ENCODE measurements around the gene STX2. TPM values are rescaled to one million over a fixed set of nuclear protein-coding genes. Genes with fewer than 3 reads are reported as not detected.
A peak's percentile ranks its signal among the peaks of the same experiment; 100 is the strongest.

The STX2 gene
- total RNA-seq, 1 experiment from 2014 or later, result 11.2 TPM

DNA sequence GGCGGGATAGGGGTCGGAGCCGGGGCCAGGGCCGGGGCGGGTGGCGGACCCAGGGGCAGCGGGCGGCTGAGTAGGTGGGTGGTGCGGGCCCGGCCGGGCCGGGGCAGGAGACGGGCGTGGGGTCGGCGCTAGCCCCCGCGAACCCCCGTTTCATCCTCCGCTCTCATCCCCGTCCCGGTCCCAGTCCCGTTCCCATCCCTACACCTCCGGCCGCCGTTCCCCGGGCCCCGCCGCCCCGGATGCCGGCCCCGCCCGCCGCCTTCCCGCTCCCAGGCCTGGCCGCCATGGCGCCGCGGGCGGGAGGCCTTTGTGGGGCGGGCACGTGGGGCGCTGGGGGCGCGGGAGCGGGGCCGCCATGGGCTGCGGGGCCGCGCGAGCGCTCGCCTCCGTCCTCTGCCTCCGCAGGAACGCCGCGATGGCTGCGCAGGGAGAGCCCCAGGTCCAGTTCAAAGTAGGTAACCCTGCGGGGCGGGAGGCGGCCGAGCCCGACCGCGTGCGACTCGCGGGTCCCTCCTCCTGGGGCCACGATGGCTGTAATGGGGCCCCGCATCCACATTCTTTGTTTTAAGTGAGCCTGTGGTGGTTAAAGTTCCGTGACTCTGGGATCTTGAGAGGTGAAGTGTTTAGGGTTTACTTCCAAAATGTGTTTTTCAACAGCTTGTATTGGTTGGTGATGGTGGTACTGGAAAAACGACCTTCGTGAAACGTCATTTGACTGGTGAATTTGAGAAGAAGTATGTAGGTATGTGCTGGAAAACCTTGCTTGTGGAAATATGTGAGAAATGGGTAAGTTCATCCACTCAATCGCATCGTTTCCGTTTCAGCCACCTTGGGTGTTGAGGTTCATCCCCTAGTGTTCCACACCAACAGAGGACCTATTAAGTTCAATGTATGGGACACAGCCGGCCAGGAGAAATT lies 33.4 kb upstream of the STX2 start:
- POLR2A ChIA-PET, result no interaction called here
- H3K4me1 ChIP-seq, result peaks cover 35% of the 10 kb centered on the region
- no peaks in the 10 kb centered on the region for H3K9me3 ChIP-seq
- CTCF ChIA-PET, result no interaction called here
- H3K36me3 ChIP-seq (ENCODE audit: control insufficient read depth, insufficient read depth, low read length), result peaks cover 2% of the 10 kb centered on the region
- TF ChIP-seq, protein P1, sequence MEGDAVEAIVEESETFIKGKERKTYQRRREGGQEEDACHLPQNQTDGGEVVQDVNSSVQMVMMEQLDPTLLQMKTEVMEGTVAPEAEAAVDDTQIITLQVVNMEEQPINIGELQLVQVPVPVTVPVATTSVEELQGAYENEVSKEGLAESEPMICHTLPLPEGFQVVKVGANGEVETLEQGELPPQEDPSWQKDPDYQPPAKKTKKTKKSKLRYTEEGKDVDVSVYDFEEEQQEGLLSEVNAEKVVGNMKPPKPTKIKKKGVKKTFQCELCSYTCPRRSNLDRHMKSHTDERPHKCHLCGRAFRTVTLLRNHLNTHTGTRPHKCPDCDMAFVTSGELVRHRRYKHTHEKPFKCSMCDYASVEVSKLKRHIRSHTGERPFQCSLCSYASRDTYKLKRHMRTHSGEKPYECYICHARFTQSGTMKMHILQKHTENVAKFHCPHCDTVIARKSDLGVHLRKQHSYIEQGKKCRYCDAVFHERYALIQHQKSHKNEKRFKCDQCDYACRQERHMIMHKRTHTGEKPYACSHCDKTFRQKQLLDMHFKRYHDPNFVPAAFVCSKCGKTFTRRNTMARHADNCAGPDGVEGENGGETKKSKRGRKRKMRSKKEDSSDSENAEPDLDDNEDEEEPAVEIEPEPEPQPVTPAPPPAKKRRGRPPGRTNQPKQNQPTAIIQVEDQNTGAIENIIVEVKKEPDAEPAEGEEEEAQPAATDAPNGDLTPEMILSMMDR (IDR thresholded peaks at IDR 0.05; ENCODE audit: insufficient read depth in 1 of 2, low read depth in 1 of 2, low read length in 1 of 2, severe bottlenecking in 1 of 2, unreplicated experiment in 1 of 2), result no peak
- Mint-ChIP-seq H3K36me3 (ENCODE audit: insufficient read depth, unreplicated experiment) (peaks cover 58% of the 10 kb centered on the region), H3K4me1 (ENCODE audit: low read depth, unreplicated experiment) (peaks cover 24% of the 10 kb centered on the region), H3K27me3 (ENCODE audit: insufficient read depth, unreplicated experiment) (no peaks in the 10 kb centered on the region), H3K4me3 (ENCODE audit: unreplicated experiment) (peak overlapping the region; percentile 90), H3K9me3 (ENCODE audit: unreplicated experiment) (no peaks in the 10 kb centered on the region), H3K27ac (ENCODE audit: unreplicated experiment) (peak overlapping the region; percentile 89)
- H3K27me3 ChIP-seq (replicated peaks; ENCODE audit: control insufficient read depth, insufficient read depth, low read length), result no peaks in the 10 kb centered on the region
- no TSS peak for BruUV-seq (replicated peaks)
- DNase-seq, result peak in 1 of 2 experiments; percentile 60
- intact Hi-C loops (cut with micrococcal nuclease; ENCODE audit: unreplicated experiment), result loop anchor here (5.0 kb wide), 1 partner anchor 35 kb away; the partner anchor contains the start of gene STX2
- H3K4me3 ChIP-seq (ENCODE audit: low read depth, low read length), result peak overlapping the region; percentile 53

DNA sequence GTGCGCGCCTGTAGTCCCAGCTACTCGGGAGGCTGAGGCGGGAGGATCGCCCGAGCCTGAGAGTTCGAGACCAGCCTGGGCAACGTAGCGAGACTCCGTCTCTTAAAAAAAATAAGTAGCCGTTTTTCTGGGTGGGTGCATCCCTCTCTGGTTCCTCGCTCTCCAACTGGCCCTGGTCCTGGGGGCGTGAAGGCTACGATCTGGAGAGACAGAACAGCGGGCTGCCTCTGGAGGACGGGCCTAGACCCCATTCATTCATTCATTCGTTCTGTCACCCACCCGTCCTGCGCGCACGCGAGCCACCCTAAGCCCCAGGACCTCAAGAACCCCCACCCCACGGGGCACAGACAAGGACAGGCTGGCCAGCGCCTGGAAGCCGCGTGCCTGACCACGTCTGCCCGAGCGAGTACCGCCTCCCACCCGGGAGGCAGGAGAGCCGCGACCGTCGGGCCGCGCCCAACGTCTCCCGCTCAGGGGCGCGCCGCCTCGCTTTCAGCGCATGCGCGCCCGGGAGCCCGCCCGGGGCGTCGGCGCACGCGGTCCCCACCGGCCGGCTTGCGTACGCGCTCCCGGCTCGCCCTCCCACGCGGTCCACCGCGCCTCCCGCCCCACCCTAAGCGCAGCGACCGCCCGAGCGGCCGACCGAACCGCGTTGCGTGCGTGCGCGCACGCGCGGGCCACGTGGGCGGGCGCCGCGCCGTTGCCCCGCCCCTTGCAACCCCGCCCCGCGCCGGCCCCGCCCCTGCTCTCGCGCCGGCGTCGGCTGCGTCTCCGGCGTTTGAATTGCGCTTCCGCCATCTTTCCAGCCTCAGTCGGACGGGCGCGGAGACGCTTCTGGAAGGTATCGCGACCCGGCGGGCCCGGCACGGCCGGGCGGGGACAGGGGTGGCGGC lies 32.5 kb upstream of the STX2 start, which contains the start of gene RAN:
TSS of gene RAN (plus strand) at position 781 of the 893 bp plus-strand sequence. CDS start 528 bp downstream, outside the sequence.
- TF ChIP-seq, protein P1 (IDR thresholded peaks at IDR 0.05; ENCODE audit: insufficient read depth in 1 of 2, low read depth in 1 of 2, low read length in 1 of 2, severe bottlenecking in 1 of 2, unreplicated experiment in 1 of 2), result no peak
- POLR2A ChIA-PET, result interaction anchor here (0.6 to 0.9 kb wide), 2 partner anchors 95 to 1769 kb away, joined by 3 read pairs; no protein-coding TSS in a partner anchor
- BruUV-seq (replicated peaks), result TSS peak; percentile 81
- H3K4me1 ChIP-seq, result peaks cover 28% of the 10 kb centered on the region
- intact Hi-C loops (cut with micrococcal nuclease; ENCODE audit: unreplicated experiment), result loop anchor here (1.0 to 5.0 kb wide), 3 partner anchors 8 to 34 kb away; partner anchors contain the start of gene STX2
- H3K4me3 ChIP-seq (ENCODE audit: low read depth, low read length), result peak within 1 kb of the TSS; percentile 91
- H3K9me3 Mint-ChIP-seq (ENCODE audit: unreplicated experiment), result no peaks in the 10 kb centered on the region
- peaks cover 15% of the 10 kb centered on the region for H3K4me1 Mint-ChIP-seq (ENCODE audit: low read depth, unreplicated experiment)
- peaks cover 49% of the 10 kb centered on the region for H3K36me3 Mint-ChIP-seq (ENCODE audit: insufficient read depth, unreplicated experiment)
- H3K27me3 ChIP-seq (replicated peaks; ENCODE audit: control insufficient read depth, insufficient read depth, low read length), result no peaks in the 10 kb centered on the region
- no peaks in the 10 kb centered on the region for H3K9me3 ChIP-seq
- CTCF ChIA-PET, result interaction anchor here (1.0 to 1.2 kb wide), 4 partner anchors 22 to 45 kb away, joined by 3 to 5 read pairs (median 4); no protein-coding TSS in a partner anchor
- H3K27ac Mint-ChIP-seq (ENCODE audit: unreplicated experiment), result peak within 1 kb of the TSS; percentile 94
- H3K4me3 Mint-ChIP-seq (ENCODE audit: unreplicated experiment), result peak within 1 kb of the TSS; percentile 90
- no peaks in the 10 kb centered on the region for H3K27me3 Mint-ChIP-seq (ENCODE audit: insufficient read depth, unreplicated experiment)
- peak; percentile 92 to 94 for DNase-seq
- H3K36me3 ChIP-seq (ENCODE audit: control insufficient read depth, insufficient read depth, low read length), result peaks cover 2% of the 10 kb centered on the region

Data from Caco-2 (cell line).